Stomach (tissue), 4 donors: ENCODE data around the gene SPRYD3.

Experiments used
- CTCF ChIP-seq, 7 experiments: fragments of 450-650 bp in 4 of 7; fragments of 200-600 bp in 3 of 7; sonication (generic) in 3 of 7; IDR thresholded peaks; one replicate each; pipeline ENCODE4 v1.5.1; 2016 to 2019; ENCODE audit warnings: antibody characterized with exemption in 7 of 7, control low read depth in 2 of 7, mild to moderate bottlenecking in 1 of 7
- POLR2AphosphoS5 ChIP-seq, 3 donors: sonication (generic); formaldehyde crosslinking; IDR thresholded peaks; one replicate each; pipeline ENCODE4 v1.6.1; 2016; ENCODE audit warnings: antibody characterized with exemption in 3 of 3

- TF ChIP-seq CTCF (IDR thresholded peaks at IDR 0.05) (no peak), POLR2AphosphoS5 (IDR thresholded peaks at IDR 0.05) (peak; percentile 53 to 96 (median 96))
These were observed at the start of gene SPRYD3 for GRCh38 chr12:53079226-53080117.
